GF-D8 (cell line): Measurements from ENCODE around the gene SP1.
"Not testable (repeated sequence)": the region's sequence is repeated elsewhere in the genome, so short reads cannot be mapped to it uniquely, and the experiment has no call there.

Experiments
- DNase-seq: peaks from one replicate; lab custom pipeline; 2025; lab: John Stamatoyannopoulos, UW

The SP1 gene

DNA sequence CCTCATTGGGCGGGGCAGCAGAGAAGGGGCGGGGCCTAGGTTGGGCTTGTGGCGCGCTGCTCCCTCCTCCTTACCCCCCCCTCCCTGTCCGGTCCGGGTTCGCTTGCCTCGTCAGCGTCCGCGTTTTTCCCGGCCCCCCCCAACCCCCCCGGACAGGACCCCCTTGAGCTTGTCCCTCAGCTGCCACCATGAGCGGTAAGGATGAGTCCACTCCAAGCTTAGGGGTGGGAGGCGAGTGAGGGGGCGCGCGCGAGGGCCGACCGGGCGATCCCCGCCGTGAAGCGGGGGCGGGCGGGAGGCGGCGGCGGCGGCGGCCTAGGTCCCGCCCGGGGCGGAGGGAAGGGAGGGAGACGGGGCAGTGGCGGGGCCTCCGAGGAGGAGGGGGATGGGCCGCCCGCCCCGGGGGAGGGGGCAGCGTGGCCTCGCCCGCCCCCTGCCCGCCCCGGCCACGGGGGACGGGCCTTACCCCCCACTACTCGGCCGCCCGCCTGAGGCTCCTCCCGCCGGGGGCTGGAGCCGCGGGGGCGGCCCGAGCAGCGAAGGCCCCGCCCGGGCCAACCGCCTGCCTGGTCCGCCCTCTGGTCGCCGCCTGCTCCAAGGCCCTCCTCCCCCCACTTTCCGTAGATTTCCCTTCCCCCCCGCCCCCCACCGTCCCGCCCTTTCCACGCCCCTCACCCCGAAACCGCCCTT, at the start of gene SP1:
Gene SP1, plus strand, starts transcription at position 73 of the 690 bp plus-strand sequence. Its CDS starts 116 bp downstream, at position 189.
- peak; percentile 79 for DNase-seq

- DNase-seq = no peak
Observed at GRCh38 chr12:53330671-53331070, 49.3 kb upstream of the SP1 start.

DNA sequence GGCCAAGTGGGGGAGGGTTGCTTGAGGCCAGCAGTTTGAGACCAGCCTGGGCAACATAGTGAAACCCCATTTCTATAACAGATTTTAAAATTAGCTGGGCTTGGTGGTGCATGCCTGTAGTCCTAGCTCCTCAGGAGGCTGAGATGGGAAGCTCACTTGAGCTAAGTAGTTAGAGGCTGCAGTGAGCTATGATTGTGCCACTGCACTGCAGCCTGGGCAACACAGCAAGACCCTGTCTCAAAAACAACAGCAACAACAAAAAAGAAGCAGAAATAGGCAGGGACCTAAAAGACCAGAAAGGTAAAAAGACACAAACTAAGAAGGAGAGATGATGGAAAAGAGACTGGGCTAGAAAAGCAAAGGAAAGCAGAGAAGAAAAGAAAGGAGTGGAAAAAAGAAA, 47.6 kb upstream of the SP1 start:
- DNase-seq = not testable (repeated sequence)

DNA sequence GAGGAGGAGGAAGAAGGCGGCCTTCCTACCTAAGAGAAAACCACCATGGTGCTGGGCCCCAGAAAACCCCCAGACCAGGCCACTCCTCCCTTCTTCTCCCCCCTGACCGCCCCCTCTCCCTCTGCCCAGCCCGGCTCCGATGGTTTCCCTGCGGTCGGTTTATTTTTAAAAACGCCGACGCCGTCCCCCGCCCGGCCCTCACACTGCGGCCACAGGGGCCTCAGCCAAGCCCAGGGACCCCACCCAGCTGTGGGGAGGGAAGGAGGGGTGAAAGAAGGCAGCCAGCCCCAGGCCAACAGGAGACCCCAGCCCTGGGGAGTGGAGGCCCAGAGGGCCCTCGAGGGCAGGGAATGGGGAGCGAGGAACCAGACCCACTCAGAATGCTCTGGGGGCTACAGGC, 47.2 kb upstream of the SP1 start:
- DNase-seq = no peak

- DNase-seq = no peak
Observed at GRCh38 chr12:53333289-53333688, 46.7 kb upstream of the SP1 start.

DNA sequence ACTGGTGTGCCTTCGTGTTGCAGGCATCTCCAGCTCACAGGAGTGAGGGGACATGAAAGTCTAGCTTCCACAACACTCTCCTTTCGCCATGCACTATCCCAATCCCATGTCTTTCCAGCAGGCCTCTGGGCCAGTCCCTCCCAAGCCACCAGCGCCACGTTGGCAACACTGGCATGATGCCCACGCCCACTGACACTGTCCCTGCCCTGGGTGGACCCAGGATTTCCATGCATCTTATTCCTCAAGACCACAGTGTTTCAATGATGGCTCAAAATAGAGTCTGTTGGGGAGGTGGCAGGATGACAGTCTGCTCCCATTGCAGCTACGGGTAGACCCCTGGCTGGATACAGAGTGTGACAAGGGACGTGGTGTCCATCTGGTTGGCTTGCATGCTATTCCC, 46.1 kb upstream of the SP1 start:
- DNase-seq = no peak

GRCh38 chr12:53334822-53335221, 45.2 kb upstream of the SP1 start:
- no peak for DNase-seq

GRCh38 chr12:53336181-53336681, 43.7 kb upstream of the SP1 start, which contains the start of gene SP7:
Gene SP7 (minus strand): TSS chr12:53336354. CDS start chr12:53335646, 708 bp downstream.
- DNase-seq = no peak

DNA sequence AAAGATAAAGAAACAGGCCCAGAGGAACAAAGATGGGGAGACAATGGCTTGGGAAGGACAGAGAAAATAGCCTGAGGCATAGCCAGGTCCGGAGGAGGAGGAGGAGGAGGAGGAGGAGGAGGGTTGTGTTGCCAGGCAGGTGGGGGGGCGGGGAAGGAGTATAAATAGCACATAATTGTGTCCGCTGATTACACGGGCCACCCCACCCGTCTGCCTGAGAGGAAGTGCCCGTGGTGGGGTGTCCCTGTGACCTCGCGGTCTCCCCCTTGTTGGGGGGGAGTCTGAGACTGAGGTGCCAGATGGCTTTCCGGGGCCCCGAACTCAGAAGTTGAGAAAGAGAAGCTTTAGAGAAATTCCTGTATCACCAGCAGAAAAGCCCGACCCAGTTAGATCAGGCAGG, 42.0 kb upstream of the SP1 start:
- DNase-seq = no peak

- no peak for DNase-seq
Observed at GRCh38 chr12:53338916-53339315, 41.1 kb upstream of the SP1 start.

DNA sequence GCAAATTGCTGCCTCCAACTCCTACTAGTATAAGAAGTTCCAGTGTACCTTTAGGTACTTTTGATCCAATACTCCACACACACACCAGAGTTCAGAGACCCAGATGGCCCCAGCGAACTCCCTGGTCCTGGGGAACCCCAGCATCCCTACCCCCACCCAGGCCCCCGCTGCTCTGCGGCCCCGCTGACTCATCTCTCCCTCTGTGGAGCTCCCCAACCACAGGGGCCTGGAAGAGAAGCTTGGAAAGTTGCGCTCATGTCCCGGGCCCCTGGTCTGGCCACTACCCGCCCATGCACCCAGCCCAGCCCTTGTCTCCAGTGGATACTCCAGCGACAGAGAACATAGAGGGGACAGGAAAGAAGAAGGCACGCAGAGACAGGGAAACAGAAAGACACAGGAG, 39.6 kb upstream of the SP1 start:
- no peak for DNase-seq

DNA sequence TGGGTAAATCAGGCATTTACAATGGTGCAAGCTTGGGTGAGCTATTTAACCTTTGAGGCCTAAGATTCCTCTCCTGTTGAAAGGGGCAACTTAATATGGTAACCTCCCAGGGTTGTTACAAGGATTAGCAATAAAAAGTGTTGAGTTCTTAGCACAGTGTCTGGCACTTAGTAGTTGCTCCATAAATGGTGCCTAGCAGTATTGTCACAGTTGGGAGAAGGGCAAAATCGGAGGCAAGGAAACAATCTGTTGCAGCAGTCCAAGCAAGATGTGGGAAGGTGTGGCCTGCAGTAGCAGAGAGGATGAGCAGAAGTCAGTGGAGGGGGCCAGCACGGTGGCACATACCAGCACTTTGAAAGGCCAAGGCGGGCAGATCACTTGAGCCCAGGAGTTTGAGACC, 36.5 kb upstream of the SP1 start:
- no peak for DNase-seq

GRCh38 chr12:53343969-53344368, 36.0 kb upstream of the SP1 start:
- DNase-seq = no peak

DNA sequence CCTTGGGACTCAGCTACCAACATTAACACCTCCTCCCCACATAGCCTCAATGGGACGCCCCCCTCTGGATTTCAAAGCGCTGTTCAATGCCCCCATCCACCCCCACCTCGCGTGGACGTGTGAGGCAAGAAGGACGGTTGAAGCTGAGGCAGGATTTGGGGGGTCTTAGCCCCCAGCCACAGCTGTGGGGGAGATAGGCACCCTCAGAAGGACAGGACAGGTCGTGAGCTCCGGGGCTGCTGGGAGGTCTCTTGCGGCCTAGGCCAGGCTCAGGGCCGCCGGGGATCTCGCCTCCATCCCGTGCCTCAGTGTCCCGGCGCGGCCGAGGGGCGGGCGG, 35.5 kb upstream of the SP1 start:
- no peak for DNase-seq

- peak; percentile 30 for DNase-seq
Observed at GRCh38 chr12:53344824-53345485, 35.0 kb upstream of the SP1 start.

DNA sequence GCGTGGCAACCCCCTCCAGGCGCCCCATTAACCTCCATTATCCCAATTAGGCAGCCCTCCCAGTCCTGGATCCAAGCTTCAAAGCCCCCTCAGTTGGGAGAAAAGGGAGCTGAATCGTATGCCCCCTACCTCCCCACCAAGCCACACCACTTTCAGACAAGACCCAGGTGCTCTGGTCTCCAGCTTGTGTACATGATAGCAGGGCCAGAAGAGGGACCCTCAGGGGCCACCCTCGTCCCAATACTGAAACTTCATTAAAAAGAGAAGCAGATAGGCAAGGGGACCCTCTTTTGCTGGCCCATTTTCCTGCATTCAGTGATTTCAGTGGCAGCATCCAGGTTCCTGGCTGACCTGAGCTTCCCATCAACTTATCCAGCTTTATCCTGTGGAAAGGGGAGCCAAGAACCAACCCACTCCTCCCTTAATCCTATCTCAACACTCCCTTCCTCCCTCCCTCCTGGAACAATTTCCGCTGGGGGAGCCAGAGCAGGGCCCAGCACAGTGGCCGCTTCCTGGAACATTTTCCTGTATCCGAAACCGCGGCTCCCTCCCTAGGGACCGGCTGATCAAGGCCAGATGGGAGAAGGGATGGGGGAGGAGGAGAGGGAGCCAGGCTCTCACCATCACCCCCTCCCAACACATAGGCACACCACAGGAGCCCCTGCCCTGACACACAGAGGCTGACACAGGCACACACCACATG, 34.3 kb upstream of the SP1 start:
- no peak for DNase-seq

DNA sequence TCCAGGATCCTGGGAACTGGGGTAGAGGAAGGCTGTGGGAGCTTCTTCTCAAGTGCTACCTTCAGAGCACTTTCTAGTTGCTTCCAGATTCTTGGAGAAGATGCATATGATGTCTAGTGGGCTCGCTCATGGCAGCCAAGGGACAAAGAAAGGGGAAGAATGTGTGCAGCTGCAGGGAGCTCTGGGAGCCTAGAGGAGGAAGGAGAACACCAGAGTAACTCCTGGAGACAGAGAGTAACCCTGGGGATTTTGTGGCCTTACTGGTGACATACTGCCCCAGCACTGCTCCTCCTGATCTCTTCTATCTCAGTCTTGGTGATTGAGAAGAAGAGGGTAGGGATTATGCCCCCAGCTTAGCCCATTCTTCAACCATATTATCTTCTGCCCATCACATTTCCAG, 33.5 kb upstream of the SP1 start:
- no peak for DNase-seq

- no peak for DNase-seq
Observed at GRCh38 chr12:53347905-53348304, 32.1 kb upstream of the SP1 start.

- peak; percentile 55 for DNase-seq
Observed at GRCh38 chr12:53352331-53353256, 27.4 kb upstream of the SP1 start.

GRCh38 chr12:53353257-53353655, 26.7 kb upstream of the SP1 start:
- no peak for DNase-seq

DNA sequence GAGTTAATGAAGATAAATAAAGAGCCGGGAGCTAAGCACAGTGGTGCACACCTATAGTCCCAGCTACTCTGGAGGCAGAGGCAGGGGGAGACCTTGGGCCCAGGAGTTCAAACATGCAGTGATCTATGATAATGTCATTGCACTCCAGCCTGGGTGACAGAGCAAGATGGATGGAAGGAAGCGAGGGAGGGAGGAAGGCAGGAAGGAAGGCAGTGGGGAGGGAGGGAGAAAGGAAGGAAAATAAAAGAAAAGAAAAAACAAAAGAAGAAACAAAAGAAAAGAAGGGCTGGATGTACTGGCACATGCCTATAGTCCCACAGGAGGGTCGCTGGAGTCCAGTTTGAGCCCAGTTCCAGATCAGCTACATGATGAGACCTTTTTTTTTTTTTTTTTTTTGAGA, 24.9 kb upstream of the SP1 start:
- no peak for DNase-seq

DNA sequence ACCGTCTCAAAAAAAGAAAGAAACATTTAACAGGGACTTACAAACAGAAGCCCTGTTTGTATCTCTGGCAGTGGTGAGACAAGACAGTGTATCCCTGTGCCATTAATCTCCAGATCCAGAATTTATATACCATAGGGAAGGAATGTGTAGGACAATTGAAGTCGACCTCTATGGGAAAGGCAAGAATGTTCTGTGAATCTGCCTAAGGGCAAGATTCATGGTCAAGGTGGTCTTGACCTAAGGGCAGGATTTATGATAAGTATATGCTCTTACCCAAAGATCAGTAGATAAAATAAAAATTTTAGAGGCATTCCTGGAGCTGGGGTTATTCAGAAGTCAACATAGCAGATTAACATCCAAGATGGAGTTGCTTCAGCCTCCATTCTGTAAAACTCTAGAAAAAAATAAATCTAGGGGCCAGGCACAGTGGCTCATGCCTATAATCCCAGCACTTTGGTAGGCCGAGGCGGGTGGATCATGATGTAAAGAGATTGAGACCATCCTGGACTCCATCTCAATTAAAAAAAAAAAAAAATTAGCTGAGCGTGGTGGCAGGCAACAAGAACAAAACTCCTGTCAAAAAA, 21.0 kb upstream of the SP1 start:
- no peak for DNase-seq
